HG02981 (cell line): Measurements from ENCODE around the gene TEN1.

Experiments used
- ATAC-seq: cut with Tn5 transposase; IDR thresholded peaks from one replicate; pipeline ENCODE4 v1.9.1; 2021; ENCODE audit warnings: mild to moderate bottlenecking, moderate library complexity; ENCODE audit not compliant: unreplicated experiment

The TEN1 gene

GRCh38 chr17:75976175-75976848 is 2.7 kb upstream of the TEN1 start:
- no peak for ATAC-seq

- no peak for ATAC-seq
These were observed 706 bp downstream of the TEN1 start for GRCh38 chr17:75979705-75980187.

- no peak for ATAC-seq
These were observed 1.4 kb downstream of the TEN1 start for GRCh38 chr17:75980188-75981018.

- ATAC-seq = no peak
These were observed 2.1 kb downstream of the TEN1 start for GRCh38 chr17:75981019-75981615.

GRCh38 chr17:75983501-75984181 is 4.6 kb downstream of the TEN1 start:
- ATAC-seq = no peak

GRCh38 chr17:75985986-75986385 is 6.9 kb downstream of the TEN1 start:
- ATAC-seq = no peak

GRCh38 chr17:75987041-75987440 is 8.0 kb downstream of the TEN1 start:
- no peak for ATAC-seq

- ATAC-seq = no peak
These were observed 12.4 kb downstream of the TEN1 start for GRCh38 chr17:75991396-75991795.

GRCh38 chr17:75994802-75995370 is 15.8 kb downstream of the TEN1 start:
- no peak for ATAC-seq

- ATAC-seq = no peak
These were observed 16.4 kb downstream of the TEN1 start for GRCh38 chr17:75995385-75995925.

- ATAC-seq = no peak
These were observed 17.9 kb downstream of the TEN1 start for GRCh38 chr17:75996665-75997590.

- no peak for ATAC-seq
These were observed 19.3 kb downstream of the TEN1 start for GRCh38 chr17:75998327-75998795.

GRCh38 chr17:76000016-76000754 is 21.1 kb downstream of the TEN1 start:
- ATAC-seq = no peak

GRCh38 chr17:76000755-76001521 is 21.9 kb downstream of the TEN1 start, which contains the start of gene CDK3:
TSS of gene CDK3 (plus strand) at chr17:76000855. CDS start at chr17:76001426, 571 bp downstream.
- no peak for ATAC-seq

- ATAC-seq = no peak
These were observed 23.1 kb downstream of the TEN1 start for GRCh38 chr17:76002100-76002499.

- ATAC-seq = no peak
These were observed 24.9 kb downstream of the TEN1 start for GRCh38 chr17:76003915-76004314.

- ATAC-seq = no peak
These were observed 25.8 kb downstream of the TEN1 start for GRCh38 chr17:76004750-76005262.
